DND-41 (cell line): ENCODE measurements around the gene MMAB.

Experiments used
- EZH2 ChIP-seq: IDR thresholded peaks from 3 replicates; pipeline ENCODE4 v1.6.1; 2012; ENCODE audit warnings: borderline replicate concordance, low read depth, mild to moderate bottlenecking, moderate library complexity, low read length, inconsistent platforms; ENCODE audit not compliant: severe bottlenecking
- TF ChIP-seq, protein P1 (sequence below): IDR thresholded peaks from 2 replicates; pipeline ENCODE4 v1.5.1; 2012; ENCODE audit warnings: borderline replicate concordance, low read length, moderate library complexity, mild to moderate bottlenecking; ENCODE audit not compliant: poor library complexity, severe bottlenecking; ENCODE audit errors: extremely low read depth

DNA sequence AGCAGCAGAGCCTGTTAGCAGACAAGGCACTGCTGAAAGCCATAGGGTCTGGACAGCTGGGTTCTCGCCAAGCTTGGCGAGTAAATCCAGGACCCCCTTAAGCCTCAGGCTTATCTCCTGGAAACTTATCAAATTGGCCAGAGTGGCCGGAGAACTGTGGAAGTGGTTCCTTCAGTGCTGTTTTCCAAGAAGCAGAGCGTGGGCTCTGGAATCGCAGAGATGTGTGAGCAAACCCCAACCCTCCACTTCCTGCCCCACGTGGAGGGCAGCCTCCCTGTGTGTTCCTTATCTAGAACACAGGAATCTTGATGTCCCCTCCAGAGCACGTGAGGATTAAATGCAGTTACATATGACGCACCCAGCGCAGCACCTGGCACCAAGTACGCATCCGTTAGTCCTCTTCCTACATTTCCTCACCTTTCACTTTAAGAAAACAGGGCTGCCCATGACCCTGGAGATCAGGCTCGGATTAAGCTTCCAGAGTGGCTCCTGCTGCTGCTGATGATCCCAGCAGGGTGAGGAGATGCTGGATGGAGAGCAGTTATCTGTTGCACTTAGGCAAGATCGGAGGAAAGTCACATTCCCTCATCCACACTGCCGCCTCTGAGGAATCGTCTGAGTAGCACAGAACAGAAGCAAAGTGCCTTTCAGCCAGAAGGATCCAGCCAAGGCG, 35.0 kb downstream of the MMAB start:
- TF ChIP-seq, protein P1, sequence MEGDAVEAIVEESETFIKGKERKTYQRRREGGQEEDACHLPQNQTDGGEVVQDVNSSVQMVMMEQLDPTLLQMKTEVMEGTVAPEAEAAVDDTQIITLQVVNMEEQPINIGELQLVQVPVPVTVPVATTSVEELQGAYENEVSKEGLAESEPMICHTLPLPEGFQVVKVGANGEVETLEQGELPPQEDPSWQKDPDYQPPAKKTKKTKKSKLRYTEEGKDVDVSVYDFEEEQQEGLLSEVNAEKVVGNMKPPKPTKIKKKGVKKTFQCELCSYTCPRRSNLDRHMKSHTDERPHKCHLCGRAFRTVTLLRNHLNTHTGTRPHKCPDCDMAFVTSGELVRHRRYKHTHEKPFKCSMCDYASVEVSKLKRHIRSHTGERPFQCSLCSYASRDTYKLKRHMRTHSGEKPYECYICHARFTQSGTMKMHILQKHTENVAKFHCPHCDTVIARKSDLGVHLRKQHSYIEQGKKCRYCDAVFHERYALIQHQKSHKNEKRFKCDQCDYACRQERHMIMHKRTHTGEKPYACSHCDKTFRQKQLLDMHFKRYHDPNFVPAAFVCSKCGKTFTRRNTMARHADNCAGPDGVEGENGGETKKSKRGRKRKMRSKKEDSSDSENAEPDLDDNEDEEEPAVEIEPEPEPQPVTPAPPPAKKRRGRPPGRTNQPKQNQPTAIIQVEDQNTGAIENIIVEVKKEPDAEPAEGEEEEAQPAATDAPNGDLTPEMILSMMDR = no peak
- no peak for TF ChIP-seq EZH2
